OCI-LY7 (cell line): ENCODE results near the gene KCNH1.

Experiments
- EZH2phosphoT487 ChIP-seq: fragments of 200-600 bp; sonication (generic); IDR thresholded peaks from 2 replicates; pipeline ENCODE4 v1.6.1; 2018; ENCODE audit warnings: low read depth, borderline replicate concordance, mild to moderate bottlenecking, mixed run types, antibody characterized with exemption, low read length, moderate library complexity, mixed read lengths
- TF ChIP-seq, protein P1 (sequence below): fragments of 200-600 bp; sonication (generic); conservative IDR thresholded peaks from 2 replicates; pipeline ENCODE4 v1.5.1; 2014; ENCODE audit warnings: mild to moderate bottlenecking, antibody characterized with exemption, low read length, moderate library complexity, mixed read lengths

DNA sequence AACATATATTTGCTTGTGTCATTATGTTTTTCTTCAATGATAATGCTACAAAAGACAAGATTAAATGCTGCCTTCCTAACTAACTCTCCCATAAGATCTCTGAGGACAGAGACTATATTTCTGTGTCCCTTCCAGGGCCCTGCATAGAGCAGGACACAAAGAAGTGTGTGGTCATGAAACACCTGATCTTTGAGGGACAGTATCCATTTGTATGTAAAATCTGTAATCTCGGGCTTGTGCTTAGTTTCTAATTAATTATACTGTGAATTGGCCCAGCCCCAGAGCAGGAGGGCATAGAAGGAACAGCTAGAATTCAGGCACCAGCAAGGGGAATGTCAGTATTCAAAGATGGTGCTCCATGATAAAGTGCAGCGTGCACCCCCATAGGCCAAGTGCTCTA is 430.4 kb downstream of the KCNH1 start:
- no peak for TF ChIP-seq EZH2phosphoT487
- TF ChIP-seq, protein P1, sequence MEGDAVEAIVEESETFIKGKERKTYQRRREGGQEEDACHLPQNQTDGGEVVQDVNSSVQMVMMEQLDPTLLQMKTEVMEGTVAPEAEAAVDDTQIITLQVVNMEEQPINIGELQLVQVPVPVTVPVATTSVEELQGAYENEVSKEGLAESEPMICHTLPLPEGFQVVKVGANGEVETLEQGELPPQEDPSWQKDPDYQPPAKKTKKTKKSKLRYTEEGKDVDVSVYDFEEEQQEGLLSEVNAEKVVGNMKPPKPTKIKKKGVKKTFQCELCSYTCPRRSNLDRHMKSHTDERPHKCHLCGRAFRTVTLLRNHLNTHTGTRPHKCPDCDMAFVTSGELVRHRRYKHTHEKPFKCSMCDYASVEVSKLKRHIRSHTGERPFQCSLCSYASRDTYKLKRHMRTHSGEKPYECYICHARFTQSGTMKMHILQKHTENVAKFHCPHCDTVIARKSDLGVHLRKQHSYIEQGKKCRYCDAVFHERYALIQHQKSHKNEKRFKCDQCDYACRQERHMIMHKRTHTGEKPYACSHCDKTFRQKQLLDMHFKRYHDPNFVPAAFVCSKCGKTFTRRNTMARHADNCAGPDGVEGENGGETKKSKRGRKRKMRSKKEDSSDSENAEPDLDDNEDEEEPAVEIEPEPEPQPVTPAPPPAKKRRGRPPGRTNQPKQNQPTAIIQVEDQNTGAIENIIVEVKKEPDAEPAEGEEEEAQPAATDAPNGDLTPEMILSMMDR: no peak
